ENCODE measurements around the gene DOCK7.

DOCK7 gene

GRCh38 chr1:62448221-62448933 lies 239.8 kb downstream of the DOCK7 start:
- Histone ChIP-seq H3K9ac (ENCODE audit: low read depth, low read length) (no peak overlapping the region), H3K36me3 (ENCODE audit: insufficient read depth, low read length) (peaks cover 17% of the 10 kb centered on the region), H3K4me1 (ENCODE audit: insufficient read depth, low read length) (no peaks in the 10 kb centered on the region)

GRCh38 chr1:62444701-62445100 lies 243.5 kb downstream of the DOCK7 start:
- Histone ChIP-seq H3K9ac (ENCODE audit: low read depth, low read length) (no peak overlapping the region), H3K36me3 (ENCODE audit: insufficient read depth, low read length) (peaks cover 10% of the 10 kb centered on the region), H3K4me1 (ENCODE audit: insufficient read depth, low read length) (peaks cover 4% of the 10 kb centered on the region; the same call in 1 of the 2 replicates), H3K9me3 (ENCODE audit: control insufficient read depth, insufficient read depth, low read length) (no peaks in the 10 kb centered on the region)

More at GRCh38 chr1:62448221-62448933, 239.8 kb downstream of the DOCK7 start:
- H3K9me3 ChIP-seq (ENCODE audit: control insufficient read depth, insufficient read depth, low read length) = no peaks in the 10 kb centered on the region

GRCh38 chr1:62439652-62440371 lies 248.4 kb downstream of the DOCK7 start:
- Histone ChIP-seq H3K9me3 (ENCODE audit: control insufficient read depth, insufficient read depth, low read length) (no peaks in the 10 kb centered on the region), H3K36me3 (ENCODE audit: insufficient read depth, low read length) (no peaks in the 10 kb centered on the region; the same call in 1 of the 2 replicates), H3K9ac (ENCODE audit: low read depth, low read length) (no peak overlapping the region), H3K4me1 (ENCODE audit: insufficient read depth, low read length) (peaks cover 5% of the 10 kb centered on the region; the same call in 1 of the 2 replicates)

- Histone ChIP-seq H3K4me1 (ENCODE audit: insufficient read depth, low read length) (peaks cover 5% of the 10 kb centered on the region; the same call in 1 of the 2 replicates), H3K36me3 (ENCODE audit: insufficient read depth, low read length) (no peaks in the 10 kb centered on the region), H3K9me3 (ENCODE audit: control insufficient read depth, insufficient read depth, low read length) (no peaks in the 10 kb centered on the region), H3K9ac (ENCODE audit: low read depth, low read length) (peak overlapping the region; percentile 95)
Observed at GRCh38 chr1:62438163-62438562, 250.0 kb downstream of the DOCK7 start.

GRCh38 chr1:62437273-62437940 lies 250.8 kb downstream of the DOCK7 start:
- Histone ChIP-seq H3K9ac (ENCODE audit: low read depth, low read length) (peak overlapping the region; percentile 95), H3K9me3 (ENCODE audit: control insufficient read depth, insufficient read depth, low read length) (no peaks in the 10 kb centered on the region), H3K36me3 (ENCODE audit: insufficient read depth, low read length) (no peaks in the 10 kb centered on the region), H3K4me1 (ENCODE audit: insufficient read depth, low read length) (peaks cover 5% of the 10 kb centered on the region; the same call in 1 of the 2 replicates)

GRCh38 chr1:62436466-62437272 lies 251.5 kb downstream of the DOCK7 start, which contains the start of gene USP1:
Gene USP1 (plus strand): TSS chr1:62437049. CDS start chr1:62439868, 2,819 bp downstream.
- Histone ChIP-seq H3K4me1 (ENCODE audit: insufficient read depth, low read length) (peaks cover 5% of the 10 kb centered on the region; the same call in 1 of the 2 replicates), H3K36me3 (ENCODE audit: insufficient read depth, low read length) (no peaks in the 10 kb centered on the region), H3K9ac (ENCODE audit: low read depth, low read length) (peak within 1 kb of the TSS; percentile 95), H3K9me3 (ENCODE audit: control insufficient read depth, insufficient read depth, low read length) (no peaks in the 10 kb centered on the region)

GRCh38 chr1:62436039-62436465 lies 252.1 kb downstream of the DOCK7 start:
- peak overlapping the region; percentile 95 for H3K9ac ChIP-seq (ENCODE audit: low read depth, low read length)
- peaks cover 5% of the 10 kb centered on the region; the same call in 1 of the 2 replicates for H3K4me1 ChIP-seq (ENCODE audit: insufficient read depth, low read length)
- no peaks in the 10 kb centered on the region for H3K9me3 ChIP-seq (ENCODE audit: control insufficient read depth, insufficient read depth, low read length)
- no peaks in the 10 kb centered on the region for H3K36me3 ChIP-seq (ENCODE audit: insufficient read depth, low read length)

- Histone ChIP-seq H3K9ac (ENCODE audit: low read depth, low read length) (peak overlapping the region; percentile 95), H3K36me3 (ENCODE audit: insufficient read depth, low read length) (no peaks in the 10 kb centered on the region), H3K4me1 (ENCODE audit: insufficient read depth, low read length) (peaks cover 5% of the 10 kb centered on the region; the same call in 1 of the 2 replicates), H3K9me3 (ENCODE audit: control insufficient read depth, insufficient read depth, low read length) (no peaks in the 10 kb centered on the region)
Observed at GRCh38 chr1:62435231-62436038, 252.8 kb downstream of the DOCK7 start.

GRCh38 chr1:62434618-62435001 lies 253.6 kb downstream of the DOCK7 start:
- H3K9ac ChIP-seq (ENCODE audit: low read depth, low read length) = no peak overlapping the region
- H3K4me1 ChIP-seq (ENCODE audit: insufficient read depth, low read length) = 0 out of 2 replicates have a peak, but pooled peaks cover under 1% of the 10 kb centered on the region
- H3K36me3 ChIP-seq (ENCODE audit: insufficient read depth, low read length) = no peaks in the 10 kb centered on the region

GRCh38 chr1:62433861-62434617 lies 254.1 kb downstream of the DOCK7 start:
- Histone ChIP-seq H3K36me3 (ENCODE audit: insufficient read depth, low read length) (no peaks in the 10 kb centered on the region), H3K4me1 (ENCODE audit: insufficient read depth, low read length) (no peaks in the 10 kb centered on the region), H3K9me3 (ENCODE audit: control insufficient read depth, insufficient read depth, low read length) (no peaks in the 10 kb centered on the region), H3K9ac (ENCODE audit: low read depth, low read length) (no peak overlapping the region)

More at GRCh38 chr1:62434618-62435001, 253.6 kb downstream of the DOCK7 start:
- no peaks in the 10 kb centered on the region for H3K9me3 ChIP-seq (ENCODE audit: control insufficient read depth, insufficient read depth, low read length)

- H3K9me3 ChIP-seq (ENCODE audit: control insufficient read depth, insufficient read depth, low read length) = no peaks in the 10 kb centered on the region
- H3K4me1 ChIP-seq (ENCODE audit: insufficient read depth, low read length) = peaks cover 6% of the 10 kb centered on the region; the same call in 1 of the 2 replicates
- no peak overlapping the region for H3K9ac ChIP-seq (ENCODE audit: low read depth, low read length)
- H3K36me3 ChIP-seq (ENCODE audit: insufficient read depth, low read length) = no peaks in the 10 kb centered on the region
Observed at GRCh38 chr1:62429581-62429980, 258.6 kb downstream of the DOCK7 start.

GRCh38 chr1:62428351-62428750 lies 259.8 kb downstream of the DOCK7 start:
- H3K4me1 ChIP-seq (ENCODE audit: insufficient read depth, low read length) = peaks cover 6% of the 10 kb centered on the region; the same call in 1 of the 2 replicates
- no peaks in the 10 kb centered on the region for H3K9me3 ChIP-seq (ENCODE audit: control insufficient read depth, insufficient read depth, low read length)
- no peaks in the 10 kb centered on the region for H3K36me3 ChIP-seq (ENCODE audit: insufficient read depth, low read length)
- H3K9ac ChIP-seq (ENCODE audit: low read depth, low read length) = no peak overlapping the region
